Aorta (tissue), 5 donors: ENCODE measurements around the gene FNIP2. TPM values are rescaled to one million over a fixed set of nuclear protein-coding genes. Genes with fewer than 3 reads are reported as not detected.

Experiments used
- ATAC-seq: fragments of 200-7000 bp; cut with Tn5 transposase; one replicate; pipeline ENCODE4 v1.9.1; 2022; ENCODE audit warnings: moderate library complexity; ENCODE audit not compliant: low FRiP score
- DNase-seq, 2 donors: peaks; one replicate each; pipeline ENCODE4 v3.0.0-alpha.2; 2020
- H3K27ac ChIP-seq, 2 donors: one replicate each; pipeline ENCODE4 v1.5.1; 2013; ENCODE audit warnings: low read length in 2 of 2, mild to moderate bottlenecking in 2 of 2, moderate library complexity in 2 of 2, control low read depth in 1 of 2, inconsistent platforms in 1 of 2, low read depth in 1 of 2
- H3K27me3 ChIP-seq, 2 donors: one replicate each; pipeline ENCODE4 v1.6.1; 2013; ENCODE audit warnings: control low read depth in 1 of 2, low read length in 1 of 2, mild to moderate bottlenecking in 1 of 2, moderate library complexity in 1 of 2; ENCODE audit not compliant: insufficient read depth in 2 of 2, control insufficient read depth in 1 of 2
- H3K36me3 ChIP-seq, 2 donors: one replicate each; pipeline ENCODE4 v1.6.1; 2013; ENCODE audit warnings: control low read depth in 1 of 2, low read length in 1 of 2, mild to moderate bottlenecking in 1 of 2; ENCODE audit not compliant: insufficient read depth in 2 of 2, control insufficient read depth in 1 of 2
- H3K4me1 ChIP-seq, 2 donors: one replicate each; pipeline ENCODE4 v1.6.1; 2013; ENCODE audit warnings: low read length in 2 of 2, control low read depth in 1 of 2, mild to moderate bottlenecking in 1 of 2, moderate library complexity in 1 of 2; ENCODE audit not compliant: insufficient read depth in 2 of 2, control insufficient read depth in 1 of 2
- H3K4me3 ChIP-seq, 2 donors: one replicate each; pipeline ENCODE4 v1.5.1; 2013; ENCODE audit warnings: low read length in 2 of 2, control low read depth in 1 of 2, mild to moderate bottlenecking in 1 of 2
- H3K9me3 ChIP-seq: one replicate; pipeline ENCODE4 v1.6.1; 2013; ENCODE audit warnings: mild to moderate bottlenecking, low read length; ENCODE audit not compliant: control insufficient read depth
- WGBS, 2 donors: extraction: QIAGEN DNeasy Blood & Tissue Kit; methylation state at CpG; one replicate each; pipeline ENCODE4 v1.1.7; 2013; 5-methylcytosine and 5-hydroxymethylcytosine counted together
- intact Hi-C, 2 donors: fragments of 100-400 bp; cut with DNase I; formaldehyde crosslinking; loops; one replicate each; pipeline versions ENCODE4 v1.14.2 to v1.15.0; 2022
- polyA plus RNA-seq, 2 donors: library from polyadenylated mRNA; stranded (reverse); fragments of 200-250 nt; gene quantifications; one replicate each; pipeline ENCODE4 v1.2.3, GENCODE V29; 2013
- total RNA-seq, 2 donors: library from RNA; stranded (reverse); fragmentation: NEBNext Ultra II Directional; extraction: Animal tissue kit (Norgen Biotek cat#: 25700); gene quantifications; one replicate each; pipeline ENCODE4 v1.2.1, GENCODE V29; 2021
- donor health status: healthy with polysubstance abuse.
- donor health status: Bipolar disorder and iron deficiency.
- donor health status: DM: no; HTN: no; CAD: no.
- donor health status: DM: no; HTN: no; CAD: no.
- donor health status: DM: yes; HTN: yes; CAD: no.

The FNIP2 gene
- total and polyA plus RNA-seq, 4 donors = 17.3 to 97.8 (median 44.2) TPM

DNA sequence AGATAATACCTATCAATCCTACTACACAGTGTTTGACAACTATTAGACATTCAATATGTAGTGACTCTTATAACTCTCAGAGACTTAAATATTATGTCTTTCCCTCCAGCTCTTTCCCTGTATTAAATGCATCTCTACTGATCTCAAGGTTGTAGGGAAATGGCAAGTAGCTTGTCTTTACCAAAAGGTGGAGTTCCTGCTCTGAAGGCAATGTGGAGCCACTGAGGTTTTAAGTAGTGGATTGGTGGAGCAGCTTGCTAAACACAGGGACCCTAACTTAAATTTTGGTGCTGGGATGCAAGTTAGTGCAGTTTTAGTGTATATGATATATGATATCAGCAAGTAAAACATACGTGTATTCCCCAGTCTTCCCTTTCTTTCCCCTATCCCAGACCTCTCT is 13.1 kb downstream of the FNIP2 start:
- 6 to 7% methylated on average over 1 of the region's 1 CpG for WGBS, 2 donors
- Histone ChIP-seq H3K9me3 (no peaks in the 10 kb centered on the region), H3K27me3 (no peaks in the 10 kb centered on the region), H3K4me1 (peaks cover 9 to 13% of the 10 kb centered on the region in 2 donors), H3K4me3 (peak overlapping the region in 1 of 2 donors; percentile 26), H3K36me3 (no peaks in the 10 kb centered on the region), H3K27ac (no peak overlapping the region)
- ATAC-seq (no peak), DNase-seq (no peak)
- intact Hi-C loops = no loop called here

DNA sequence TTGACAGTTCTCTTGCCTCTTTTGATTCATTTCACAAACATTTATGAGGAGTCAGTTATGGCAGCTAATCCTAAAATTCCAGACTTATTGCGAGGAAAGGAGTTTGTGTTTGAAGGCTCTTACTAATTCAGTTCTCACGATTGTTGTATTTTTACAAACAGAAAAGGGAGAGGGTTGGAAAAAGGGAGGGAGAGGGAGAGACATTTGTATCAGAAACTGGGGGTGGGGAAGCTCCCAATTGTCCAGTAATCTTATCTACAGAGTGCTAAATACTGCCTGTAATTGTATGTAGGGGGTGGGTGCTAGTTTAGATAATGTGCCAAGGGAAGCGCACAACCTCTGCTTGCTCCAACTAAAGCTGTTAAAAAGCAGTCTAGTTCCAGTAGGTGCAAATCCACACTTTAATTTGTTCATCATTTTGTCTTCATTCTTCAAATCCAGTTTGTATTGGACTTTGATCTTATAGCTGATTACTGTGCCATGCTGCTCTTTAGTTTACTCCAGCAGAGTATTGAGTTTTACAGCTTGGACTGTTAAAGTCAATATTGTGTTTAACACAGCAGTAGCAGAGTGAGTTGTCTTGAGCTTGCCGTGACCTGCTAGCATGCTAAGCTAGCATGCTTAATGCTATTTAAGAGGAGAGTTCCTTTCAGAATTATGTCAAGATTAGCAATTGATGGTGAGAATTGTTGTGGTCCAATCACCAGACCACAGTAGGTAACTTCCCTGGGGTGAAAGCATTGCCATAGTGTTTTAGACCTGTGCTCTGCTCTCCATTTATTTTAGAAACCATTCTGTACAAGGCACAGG is 13.9 kb downstream of the FNIP2 start:
- ATAC-seq (no peak), DNase-seq (no peak)
- no peaks in the 10 kb centered on the region for H3K9me3 ChIP-seq
- H3K27me3 ChIP-seq = no peaks in the 10 kb centered on the region
- peak overlapping the region in 1 of 2 donors; percentile 12 for H3K27ac ChIP-seq
- H3K4me1 ChIP-seq = peaks cover 11 to 17% of the 10 kb centered on the region in 2 donors
- intact Hi-C loops = no loop called here
- H3K36me3 ChIP-seq = no peaks in the 10 kb centered on the region
- 8 to 9% methylated on average over 4 of the region's 4 CpGs for WGBS, 2 donors
- H3K4me3 ChIP-seq = no peak overlapping the region

GRCh38 chr4:158783785-158784184 is 15.0 kb downstream of the FNIP2 start:
- Histone ChIP-seq H3K36me3 (no peaks in the 10 kb centered on the region), H3K9me3 (no peaks in the 10 kb centered on the region), H3K4me1 (peaks cover 12 to 18% of the 10 kb centered on the region in 2 donors), H3K27me3 (no peaks in the 10 kb centered on the region), H3K27ac (peak overlapping the region in 1 of 2 donors; percentile 79), H3K4me3 (no peak overlapping the region)
- intact Hi-C loops = no loop called here
- no peak for ATAC-seq
- WGBS, 2 donors = 29 to 32% methylated on average over 2 of the region's 2 CpGs
- DNase-seq = no peak

DNA sequence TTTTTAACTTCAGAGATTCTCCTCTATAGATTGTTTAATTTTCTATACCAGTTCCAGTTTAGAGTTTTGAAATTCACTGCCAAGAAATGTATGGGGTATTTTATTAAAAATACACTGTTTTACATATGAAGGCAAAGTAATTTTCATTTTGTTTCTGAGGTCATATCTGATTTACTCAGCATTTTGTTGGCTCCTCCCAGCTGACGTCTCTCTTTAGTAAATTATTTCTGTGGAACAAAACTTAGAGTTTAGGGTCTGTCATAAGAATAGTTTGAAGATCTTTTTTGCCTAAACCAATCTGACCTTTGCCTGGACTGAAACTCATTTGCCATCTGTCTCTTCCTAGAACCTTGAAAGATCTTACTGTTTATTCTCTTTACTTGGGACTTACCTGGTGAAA is 16.9 kb downstream of the FNIP2 start:
- Histone ChIP-seq H3K27me3 (no peaks in the 10 kb centered on the region), H3K36me3 (no peaks in the 10 kb centered on the region), H3K27ac (no peak overlapping the region), H3K9me3 (no peaks in the 10 kb centered on the region), H3K4me3 (peak overlapping the region in 1 of 2 donors; percentile 48), H3K4me1 (peaks cover 12 to 22% of the 10 kb centered on the region in 2 donors)
- DNase-seq = no peak
- intact Hi-C loops = no loop called here
- ATAC-seq = no peak
- 3 to 8% methylated on average over 1 of the region's 1 CpG for WGBS, 2 donors

DNA sequence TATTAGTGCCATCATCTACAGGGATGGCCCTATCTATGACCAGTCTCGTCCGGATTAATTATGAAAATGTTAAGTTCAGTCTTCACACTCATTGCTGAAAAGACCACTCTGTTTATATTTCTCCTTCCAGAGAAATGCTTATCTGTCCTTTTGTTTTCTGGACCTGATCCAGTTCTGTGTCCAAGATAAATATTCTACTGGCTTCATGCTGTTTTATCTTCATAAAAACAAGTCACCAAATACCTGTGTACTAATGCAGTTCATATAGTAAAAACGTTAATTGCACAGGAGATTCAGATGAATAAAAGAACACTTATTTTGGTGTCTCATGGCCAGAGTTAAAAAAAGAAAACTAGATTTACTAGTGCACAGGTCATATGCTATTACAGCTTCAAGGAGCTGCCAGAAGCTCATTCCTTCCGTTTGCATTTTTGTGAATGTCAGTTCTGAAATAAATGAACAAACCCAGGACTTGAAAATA is 17.3 kb downstream of the FNIP2 start:
- Histone ChIP-seq H3K4me1 (peaks cover 12 to 22% of the 10 kb centered on the region in 2 donors), H3K27me3 (no peaks in the 10 kb centered on the region), H3K27ac (no peak overlapping the region), H3K36me3 (no peaks in the 10 kb centered on the region), H3K4me3 (peak overlapping the region in 1 of 2 donors; percentile 48), H3K9me3 (no peaks in the 10 kb centered on the region)
- ATAC-seq (no peak), DNase-seq (no peak)
- 0 to 4% methylated on average over 4 of the region's 4 CpGs for WGBS, 2 donors
- intact Hi-C loops = no loop called here

- H3K27ac ChIP-seq = peak overlapping the region in 1 of 2 donors; percentile 67
- no peak for ATAC-seq
- intact Hi-C loops = no loop called here
- no peaks in the 10 kb centered on the region for H3K36me3 ChIP-seq
- no peak for DNase-seq
- no peaks in the 10 kb centered on the region for H3K27me3 ChIP-seq
- H3K9me3 ChIP-seq = no peaks in the 10 kb centered on the region
- peaks cover 12 to 22% of the 10 kb centered on the region in 2 donors for H3K4me1 ChIP-seq
- no peak overlapping the region for H3K4me3 ChIP-seq
Measured at GRCh38 chr4:158786955-158787354, 18.1 kb downstream of the FNIP2 start.

GRCh38 chr4:158787709-158788475 is 19.1 kb downstream of the FNIP2 start:
- WGBS, 2 donors = 63 to 67% methylated on average over 15 of the region's 15 CpGs
- peak; percentile 50 for ATAC-seq
- Histone ChIP-seq H3K36me3 (no peaks in the 10 kb centered on the region), H3K4me1 (peaks cover 13 to 19% of the 10 kb centered on the region in 2 donors), H3K4me3 (no peak overlapping the region), H3K27me3 (no peaks in the 10 kb centered on the region), H3K9me3 (no peaks in the 10 kb centered on the region), H3K27ac (peak overlapping the region; percentile 1 to 32)
- no peak for DNase-seq
- intact Hi-C loops = no loop called here

- no peak for DNase-seq
- H3K9me3 ChIP-seq = no peaks in the 10 kb centered on the region
- H3K4me1 ChIP-seq = peaks cover 9 to 18% of the 10 kb centered on the region in 2 donors
- no peaks in the 10 kb centered on the region for H3K27me3 ChIP-seq
- intact Hi-C loops = no loop called here
- ATAC-seq = no peak
- 57 to 67% methylated on average over 1 of the region's 1 CpG for WGBS, 2 donors
- H3K36me3 ChIP-seq = no peaks in the 10 kb centered on the region
- no peak overlapping the region for H3K4me3 ChIP-seq
- H3K27ac ChIP-seq = no peak overlapping the region
Measured at GRCh38 chr4:158788516-158788915, 19.7 kb downstream of the FNIP2 start.
